GM23338 (cell line): ENCODE data around the gene POLG2. TPM values are rescaled to one million over a fixed set of nuclear protein-coding genes. Genes with fewer than 3 reads are reported as not detected.

Experiments
- ATAC-seq: fragments of 200-7000 bp; cut with Tn5 transposase; 3 replicates; pipeline ENCODE4 v1.9.1; 2020
- DNase-seq: peaks from one replicate; pipeline ENCODE4 v3.0.0-alpha.2; 2015; ENCODE audit warnings: low spot score
- H2AFZ ChIP-seq: fragments of 200-600 bp; sonication (generic); 2 replicates; pipeline ENCODE4 v1.8.0; 2016; ENCODE audit warnings: antibody characterized with exemption, mild to moderate bottlenecking, moderate library complexity
- H3F3A ChIP-seq: fragments of 200-600 bp; sonication (generic); replicated peaks from 2 replicates; pipeline ENCODE4 v1.8.0; 2017; ENCODE audit warnings: antibody characterized with exemption, mixed run types, low read depth
- H3K27ac ChIP-seq: fragments of 200-600 bp; sonication (generic); 2 replicates; pipeline ENCODE4 v1.6.1; 2016; ENCODE audit warnings: low read depth
- H3K27me3 ChIP-seq: fragments of 200-600 bp; sonication (generic); 2 replicates; pipeline ENCODE4 v1.8.0; 2016; ENCODE audit warnings: mild to moderate bottlenecking, mixed run types, moderate library complexity; ENCODE audit not compliant: insufficient read depth
- H3K36me3 ChIP-seq: fragments of 200-600 bp; sonication (generic); 2 replicates; pipeline ENCODE4 v1.8.0; 2016; ENCODE audit warnings: mild to moderate bottlenecking; ENCODE audit not compliant: insufficient read depth
- H3K4me1 ChIP-seq: fragments of 200-600 bp; sonication (generic); 2 replicates; pipeline ENCODE4 v1.8.0; 2016; ENCODE audit warnings: mild to moderate bottlenecking, moderate library complexity; ENCODE audit not compliant: insufficient read depth
- H3K4me2 ChIP-seq: fragments of 200-600 bp; sonication (generic); 2 replicates; pipeline ENCODE4 v1.7.1; 2017; ENCODE audit warnings: mixed run types
- H3K4me3 ChIP-seq: fragments of 200-600 bp; sonication (generic); 2 replicates; pipeline ENCODE4 v1.6.1; 2016; ENCODE audit warnings: mixed run types
- H3K79me2 ChIP-seq: fragments of 200-600 bp; sonication (generic); replicated peaks from 2 replicates; pipeline ENCODE4 v1.8.0; 2017; ENCODE audit warnings: mild to moderate bottlenecking; ENCODE audit not compliant: insufficient read depth
- H3K9me2 ChIP-seq: fragments of 200-600 bp; sonication (generic); 2 replicates; pipeline ENCODE4 v1.8.0; 2017; ENCODE audit not compliant: insufficient read depth
- H4K20me1 ChIP-seq: fragments of 200-600 bp; sonication (generic); replicated peaks from 2 replicates; pipeline ENCODE4 v1.8.0; 2017; ENCODE audit warnings: mild to moderate bottlenecking; ENCODE audit not compliant: insufficient read depth
- H3K27ac Mint-ChIP-seq: 2 replicates; pipeline ENCODE4 v1.8.0; 2020; ENCODE audit warnings: inconsistent platforms, mild to moderate bottlenecking, moderate library complexity, mixed read lengths
- H3K27me3 Mint-ChIP-seq: 3 replicates; pipeline ENCODE4 v1.8.0; 2022; ENCODE audit warnings: low read depth, mild to moderate bottlenecking, moderate library complexity, mixed read lengths, inconsistent platforms; ENCODE audit not compliant: insufficient read depth, poor library complexity
- H3K36me3 Mint-ChIP-seq: 3 replicates; pipeline ENCODE4 v1.8.0; 2021; ENCODE audit warnings: low read depth, mild to moderate bottlenecking, inconsistent platforms, moderate library complexity, mixed read lengths
- H3K4me1 Mint-ChIP-seq: 3 replicates; pipeline ENCODE4 v1.8.0; 2020; ENCODE audit warnings: mild to moderate bottlenecking, inconsistent platforms, mixed read lengths
- H3K4me3 Mint-ChIP-seq: 3 replicates; pipeline ENCODE4 v1.8.0; 2021; ENCODE audit warnings: moderate library complexity, mild to moderate bottlenecking, inconsistent platforms, mixed read lengths
- H3K9me3 Mint-ChIP-seq: 3 replicates; pipeline ENCODE4 v1.8.0; 2020; ENCODE audit warnings: moderate library complexity, mild to moderate bottlenecking, inconsistent platforms, mixed read lengths
- CREB1 ChIP-seq: fragments of 250-450 bp; sonication (Bioruptor Pico); IDR thresholded peaks from 2 replicates; pipeline ENCODE4 v1.5.0; 2020; ENCODE audit warnings: low read depth, mild to moderate bottlenecking, moderate library complexity
- EZH2 ChIP-seq: fragments of 200-600 bp; sonication (generic); IDR thresholded peaks from one replicate; pipeline ENCODE4 v1.8.0; 2017; ENCODE audit warnings: antibody characterized with exemption, mild to moderate bottlenecking, low read depth; ENCODE audit not compliant: unreplicated experiment
- EZH2phosphoT487 ChIP-seq: fragments of 200-600 bp; sonication (generic); IDR thresholded peaks from one replicate; pipeline ENCODE4 v1.8.1; 2018; ENCODE audit warnings: antibody characterized with exemption; ENCODE audit not compliant: unreplicated experiment
- JUNB ChIP-seq: IDR thresholded peaks from one replicate; pipeline ENCODE4 v1.6.1; 2016; ENCODE audit warnings: antibody characterized with exemption; ENCODE audit not compliant: unreplicated experiment
- NANOG ChIP-seq: IDR thresholded peaks from 2 replicates; pipeline ENCODE4 v1.6.1; 2016; ENCODE audit warnings: antibody characterized with exemption, borderline replicate concordance
- POLR2AphosphoS5 ChIP-seq: IDR thresholded peaks from 2 replicates; pipeline ENCODE4 v1.6.1; 2016; ENCODE audit warnings: antibody characterized with exemption, low read depth
- STAT1 ChIP-seq: IDR thresholded peaks from one replicate; pipeline ENCODE4 v1.6.1; 2016; ENCODE audit warnings: antibody characterized with exemption; ENCODE audit not compliant: unreplicated experiment
- ZNF114 ChIP-seq: fragments of 250-450 bp; sonication (Bioruptor Pico); IDR thresholded peaks from 2 replicates; pipeline ENCODE4 v1.5.0; 2020; ENCODE audit warnings: mild to moderate bottlenecking, moderate library complexity
- ZNF331 ChIP-seq: fragments of 250-450 bp; sonication (Bioruptor Pico); IDR thresholded peaks from 2 replicates; pipeline ENCODE4 v1.5.0; 2020; ENCODE audit warnings: low read depth, mild to moderate bottlenecking, moderate library complexity
- polyA plus RNA-seq: library from polyadenylated mRNA; unstranded; fragments of >200 nt; fragmentation: Nextera tagmentation; extraction: Ambion mirVana; gene quantifications from 2 replicates; pipeline ENCODE4 v1.2.1, GENCODE V29; 2016
- total RNA-seq: library from RNA; depleted of rRNA; stranded (reverse); fragments of >200 nt; shearing (Covaris generic); gene quantifications from 2 replicates; pipeline ENCODE4 v1.2.3, GENCODE V29; 2014
- TF ChIP-seq, protein P1 (sequence below): fragments of 250-450 bp; sonication (Bioruptor Pico); IDR thresholded peaks from 2 replicates; pipeline ENCODE4 v1.5.0; 2020; ENCODE audit warnings: mild to moderate bottlenecking, moderate library complexity
- TF ChIP-seq, protein P2 (sequence below): IDR thresholded peaks from 2 replicates; pipeline ENCODE4 v1.6.1; 2016; ENCODE audit warnings: antibody characterized with exemption
- TF ChIP-seq, protein P3 (sequence below): IDR thresholded peaks from one replicate; pipeline ENCODE4 v1.6.1; 2018; ENCODE audit warnings: antibody characterized with exemption; ENCODE audit not compliant: unreplicated experiment
- TF ChIP-seq, protein P4 (sequence below), 2 experiments: fragments of 200-600 bp in 1 of 2; sonication (generic) in 1 of 2; conservative IDR thresholded peaks; 2 replicates each; pipeline versions ENCODE4 v1.5.1 to v1.6.1; 2016 to 2017; ENCODE audit warnings: antibody characterized with exemption in 2 of 2, low read depth in 2 of 2, mild to moderate bottlenecking in 2 of 2, moderate library complexity in 1 of 2

Gene POLG2
- total and polyA plus RNA-seq, 2 experiments from 2014 or later, result 20.2 to 28.0 TPM

DNA sequence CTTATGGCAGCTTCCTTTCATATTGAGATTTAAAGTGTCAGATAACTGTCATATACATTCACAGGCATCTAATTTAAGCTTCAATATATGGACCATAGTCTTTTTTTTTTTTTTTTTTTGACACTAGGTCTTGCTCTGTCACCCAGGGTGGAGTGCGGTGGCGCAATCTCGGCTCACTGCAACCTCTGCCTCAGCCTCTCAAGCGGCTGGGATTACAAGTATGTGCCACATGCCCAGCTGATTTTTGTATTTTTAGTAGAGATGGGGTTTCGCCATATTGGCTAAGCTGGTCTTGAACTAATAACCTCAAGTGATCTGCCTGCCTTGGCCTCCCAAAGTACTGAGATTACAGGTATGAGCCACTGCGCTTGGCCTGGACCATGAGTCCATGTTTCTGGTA is 23.5 kb upstream of the POLG2 start:
- H3K36me3 ChIP-seq, result peaks cover 66% of the 10 kb centered on the region

More for the DNA sequence above, 23.5 kb upstream of the POLG2 start:
- H3K36me3 Mint-ChIP-seq, result peaks cover 82% of the 10 kb centered on the region
- H3K9me3 Mint-ChIP-seq, result no peaks in the 10 kb centered on the region
- Histone ChIP-seq H3K4me2 (no peak overlapping the region), H3K9me2 (no peaks in the 10 kb centered on the region), H2AFZ (no peak overlapping the region), H3K27me3 (no peaks in the 10 kb centered on the region), H3K4me3 (no peak overlapping the region), H4K20me1 (peaks cover 31% of the 10 kb centered on the region), H3F3A (no peaks in the 10 kb centered on the region), H3K79me2 (peaks cover 37% of the 10 kb centered on the region), H3K4me1 (no peaks in the 10 kb centered on the region), H3K27ac (no peak overlapping the region)
- no peak overlapping the region for H3K27ac Mint-ChIP-seq
- TF ChIP-seq, protein P1, sequence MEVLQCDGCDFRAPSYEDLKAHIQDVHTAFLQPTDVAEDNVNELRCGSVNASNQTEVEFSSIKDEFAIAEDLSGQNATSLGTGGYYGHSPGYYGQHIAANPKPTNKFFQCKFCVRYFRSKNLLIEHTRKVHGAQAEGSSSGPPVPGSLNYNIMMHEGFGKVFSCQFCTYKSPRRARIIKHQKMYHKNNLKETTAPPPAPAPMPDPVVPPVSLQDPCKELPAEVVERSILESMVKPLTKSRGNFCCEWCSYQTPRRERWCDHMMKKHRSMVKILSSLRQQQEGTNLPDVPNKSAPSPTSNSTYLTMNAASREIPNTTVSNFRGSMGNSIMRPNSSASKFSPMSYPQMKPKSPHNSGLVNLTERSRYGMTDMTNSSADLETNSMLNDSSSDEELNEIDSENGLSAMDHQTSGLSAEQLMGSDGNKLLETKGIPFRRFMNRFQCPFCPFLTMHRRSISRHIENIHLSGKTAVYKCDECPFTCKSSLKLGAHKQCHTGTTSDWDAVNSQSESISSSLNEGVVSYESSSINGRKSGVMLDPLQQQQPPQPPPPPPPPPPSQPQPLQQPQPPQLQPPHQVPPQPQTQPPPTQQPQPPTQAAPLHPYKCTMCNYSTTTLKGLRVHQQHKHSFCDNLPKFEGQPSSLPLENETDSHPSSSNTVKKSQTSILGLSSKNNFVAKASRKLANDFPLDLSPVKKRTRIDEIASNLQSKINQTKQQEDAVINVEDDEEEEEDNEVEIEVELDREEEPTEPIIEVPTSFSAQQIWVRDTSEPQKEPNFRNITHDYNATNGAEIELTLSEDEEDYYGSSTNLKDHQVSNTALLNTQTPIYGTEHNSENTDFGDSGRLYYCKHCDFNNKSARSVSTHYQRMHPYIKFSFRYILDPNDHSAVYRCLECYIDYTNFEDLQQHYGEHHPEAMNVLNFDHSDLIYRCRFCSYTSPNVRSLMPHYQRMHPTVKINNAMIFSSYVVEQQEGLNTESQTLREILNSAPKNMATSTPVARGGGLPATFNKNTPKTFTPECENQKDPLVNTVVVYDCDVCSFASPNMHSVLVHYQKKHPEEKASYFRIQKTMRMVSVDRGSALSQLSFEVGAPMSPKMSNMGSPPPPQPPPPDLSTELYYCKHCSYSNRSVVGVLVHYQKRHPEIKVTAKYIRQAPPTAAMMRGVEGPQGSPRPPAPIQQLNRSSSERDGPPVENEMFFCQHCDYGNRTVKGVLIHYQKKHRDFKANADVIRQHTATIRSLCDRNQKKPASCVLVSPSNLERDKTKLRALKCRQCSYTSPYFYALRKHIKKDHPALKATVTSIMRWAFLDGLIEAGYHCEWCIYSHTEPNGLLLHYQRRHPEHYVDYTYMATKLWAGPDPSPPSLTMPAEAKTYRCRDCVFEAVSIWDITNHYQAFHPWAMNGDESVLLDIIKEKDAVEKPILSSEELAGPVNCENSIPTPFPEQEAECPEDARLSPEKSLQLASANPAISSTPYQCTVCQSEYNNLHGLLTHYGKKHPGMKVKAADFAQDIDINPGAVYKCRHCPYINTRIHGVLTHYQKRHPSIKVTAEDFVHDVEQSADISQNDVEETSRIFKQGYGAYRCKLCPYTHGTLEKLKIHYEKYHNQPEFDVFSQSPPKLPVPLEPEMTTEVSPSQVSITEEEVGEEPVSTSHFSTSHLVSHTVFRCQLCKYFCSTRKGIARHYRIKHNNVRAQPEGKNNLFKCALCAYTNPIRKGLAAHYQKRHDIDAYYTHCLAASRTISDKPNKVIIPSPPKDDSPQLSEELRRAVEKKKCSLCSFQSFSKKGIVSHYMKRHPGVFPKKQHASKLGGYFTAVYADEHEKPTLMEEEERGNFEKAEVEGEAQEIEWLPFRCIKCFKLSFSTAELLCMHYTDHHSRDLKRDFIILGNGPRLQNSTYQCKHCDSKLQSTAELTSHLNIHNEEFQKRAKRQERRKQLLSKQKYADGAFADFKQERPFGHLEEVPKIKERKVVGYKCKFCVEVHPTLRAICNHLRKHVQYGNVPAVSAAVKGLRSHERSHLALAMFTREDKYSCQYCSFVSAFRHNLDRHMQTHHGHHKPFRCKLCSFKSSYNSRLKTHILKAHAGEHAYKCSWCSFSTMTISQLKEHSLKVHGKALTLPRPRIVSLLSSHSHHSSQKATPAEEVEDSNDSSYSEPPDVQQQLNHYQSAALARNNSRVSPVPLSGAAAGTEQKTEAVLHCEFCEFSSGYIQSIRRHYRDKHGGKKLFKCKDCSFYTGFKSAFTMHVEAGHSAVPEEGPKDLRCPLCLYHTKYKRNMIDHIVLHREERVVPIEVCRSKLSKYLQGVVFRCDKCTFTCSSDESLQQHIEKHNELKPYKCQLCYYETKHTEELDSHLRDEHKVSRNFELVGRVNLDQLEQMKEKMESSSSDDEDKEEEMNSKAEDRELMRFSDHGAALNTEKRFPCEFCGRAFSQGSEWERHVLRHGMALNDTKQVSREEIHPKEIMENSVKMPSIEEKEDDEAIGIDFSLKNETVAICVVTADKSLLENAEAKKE (CRISPR knock-in tag), result no peak
- TF ChIP-seq STAT1 (no peak), ZNF114 (CRISPR knock-in tag) (no peak), CREB1 (CRISPR knock-in tag) (no peak), NANOG (no peak), EZH2phosphoT487 (no peak), EZH2 (no peak), JUNB (no peak), POLR2AphosphoS5 (no peak), ZNF331 (CRISPR knock-in tag) (no peak)
- TF ChIP-seq, protein P2, sequence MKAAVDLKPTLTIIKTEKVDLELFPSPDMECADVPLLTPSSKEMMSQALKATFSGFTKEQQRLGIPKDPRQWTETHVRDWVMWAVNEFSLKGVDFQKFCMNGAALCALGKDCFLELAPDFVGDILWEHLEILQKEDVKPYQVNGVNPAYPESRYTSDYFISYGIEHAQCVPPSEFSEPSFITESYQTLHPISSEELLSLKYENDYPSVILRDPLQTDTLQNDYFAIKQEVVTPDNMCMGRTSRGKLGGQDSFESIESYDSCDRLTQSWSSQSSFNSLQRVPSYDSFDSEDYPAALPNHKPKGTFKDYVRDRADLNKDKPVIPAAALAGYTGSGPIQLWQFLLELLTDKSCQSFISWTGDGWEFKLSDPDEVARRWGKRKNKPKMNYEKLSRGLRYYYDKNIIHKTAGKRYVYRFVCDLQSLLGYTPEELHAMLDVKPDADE, result no peak
- TF ChIP-seq, protein P3, sequence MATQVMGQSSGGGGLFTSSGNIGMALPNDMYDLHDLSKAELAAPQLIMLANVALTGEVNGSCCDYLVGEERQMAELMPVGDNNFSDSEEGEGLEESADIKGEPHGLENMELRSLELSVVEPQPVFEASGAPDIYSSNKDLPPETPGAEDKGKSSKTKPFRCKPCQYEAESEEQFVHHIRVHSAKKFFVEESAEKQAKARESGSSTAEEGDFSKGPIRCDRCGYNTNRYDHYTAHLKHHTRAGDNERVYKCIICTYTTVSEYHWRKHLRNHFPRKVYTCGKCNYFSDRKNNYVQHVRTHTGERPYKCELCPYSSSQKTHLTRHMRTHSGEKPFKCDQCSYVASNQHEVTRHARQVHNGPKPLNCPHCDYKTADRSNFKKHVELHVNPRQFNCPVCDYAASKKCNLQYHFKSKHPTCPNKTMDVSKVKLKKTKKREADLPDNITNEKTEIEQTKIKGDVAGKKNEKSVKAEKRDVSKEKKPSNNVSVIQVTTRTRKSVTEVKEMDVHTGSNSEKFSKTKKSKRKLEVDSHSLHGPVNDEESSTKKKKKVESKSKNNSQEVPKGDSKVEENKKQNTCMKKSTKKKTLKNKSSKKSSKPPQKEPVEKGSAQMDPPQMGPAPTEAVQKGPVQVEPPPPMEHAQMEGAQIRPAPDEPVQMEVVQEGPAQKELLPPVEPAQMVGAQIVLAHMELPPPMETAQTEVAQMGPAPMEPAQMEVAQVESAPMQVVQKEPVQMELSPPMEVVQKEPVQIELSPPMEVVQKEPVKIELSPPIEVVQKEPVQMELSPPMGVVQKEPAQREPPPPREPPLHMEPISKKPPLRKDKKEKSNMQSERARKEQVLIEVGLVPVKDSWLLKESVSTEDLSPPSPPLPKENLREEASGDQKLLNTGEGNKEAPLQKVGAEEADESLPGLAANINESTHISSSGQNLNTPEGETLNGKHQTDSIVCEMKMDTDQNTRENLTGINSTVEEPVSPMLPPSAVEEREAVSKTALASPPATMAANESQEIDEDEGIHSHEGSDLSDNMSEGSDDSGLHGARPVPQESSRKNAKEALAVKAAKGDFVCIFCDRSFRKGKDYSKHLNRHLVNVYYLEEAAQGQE, result no peak
- TF ChIP-seq, protein P4, sequence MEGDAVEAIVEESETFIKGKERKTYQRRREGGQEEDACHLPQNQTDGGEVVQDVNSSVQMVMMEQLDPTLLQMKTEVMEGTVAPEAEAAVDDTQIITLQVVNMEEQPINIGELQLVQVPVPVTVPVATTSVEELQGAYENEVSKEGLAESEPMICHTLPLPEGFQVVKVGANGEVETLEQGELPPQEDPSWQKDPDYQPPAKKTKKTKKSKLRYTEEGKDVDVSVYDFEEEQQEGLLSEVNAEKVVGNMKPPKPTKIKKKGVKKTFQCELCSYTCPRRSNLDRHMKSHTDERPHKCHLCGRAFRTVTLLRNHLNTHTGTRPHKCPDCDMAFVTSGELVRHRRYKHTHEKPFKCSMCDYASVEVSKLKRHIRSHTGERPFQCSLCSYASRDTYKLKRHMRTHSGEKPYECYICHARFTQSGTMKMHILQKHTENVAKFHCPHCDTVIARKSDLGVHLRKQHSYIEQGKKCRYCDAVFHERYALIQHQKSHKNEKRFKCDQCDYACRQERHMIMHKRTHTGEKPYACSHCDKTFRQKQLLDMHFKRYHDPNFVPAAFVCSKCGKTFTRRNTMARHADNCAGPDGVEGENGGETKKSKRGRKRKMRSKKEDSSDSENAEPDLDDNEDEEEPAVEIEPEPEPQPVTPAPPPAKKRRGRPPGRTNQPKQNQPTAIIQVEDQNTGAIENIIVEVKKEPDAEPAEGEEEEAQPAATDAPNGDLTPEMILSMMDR (conservative IDR thresholded peaks at IDR 0.05; ENCODE audit: low read depth in 2 of 2), result no peak
- H3K4me1 Mint-ChIP-seq, result no peaks in the 10 kb centered on the region
- H3K27me3 Mint-ChIP-seq, result peaks cover under 1% of the 10 kb centered on the region
- no peak for ATAC-seq
- DNase-seq, result no peak
- no peak overlapping the region for H3K4me3 Mint-ChIP-seq
